ENCODE results near the gene CHID1. TPM values are rescaled to one million over a fixed set of nuclear protein-coding genes. Genes with fewer than 3 reads are reported as not detected.
A peak's percentile ranks its signal among the peaks of the same experiment; 100 is the strongest.

Gene CHID1
- total and polyA plus RNA-seq, 9 of the 15 experiments (the other 6 are each of a cell fraction or from before 2014, with no cell fraction given) = 15.1 to 108 (median 39.8) TPM

DNA sequence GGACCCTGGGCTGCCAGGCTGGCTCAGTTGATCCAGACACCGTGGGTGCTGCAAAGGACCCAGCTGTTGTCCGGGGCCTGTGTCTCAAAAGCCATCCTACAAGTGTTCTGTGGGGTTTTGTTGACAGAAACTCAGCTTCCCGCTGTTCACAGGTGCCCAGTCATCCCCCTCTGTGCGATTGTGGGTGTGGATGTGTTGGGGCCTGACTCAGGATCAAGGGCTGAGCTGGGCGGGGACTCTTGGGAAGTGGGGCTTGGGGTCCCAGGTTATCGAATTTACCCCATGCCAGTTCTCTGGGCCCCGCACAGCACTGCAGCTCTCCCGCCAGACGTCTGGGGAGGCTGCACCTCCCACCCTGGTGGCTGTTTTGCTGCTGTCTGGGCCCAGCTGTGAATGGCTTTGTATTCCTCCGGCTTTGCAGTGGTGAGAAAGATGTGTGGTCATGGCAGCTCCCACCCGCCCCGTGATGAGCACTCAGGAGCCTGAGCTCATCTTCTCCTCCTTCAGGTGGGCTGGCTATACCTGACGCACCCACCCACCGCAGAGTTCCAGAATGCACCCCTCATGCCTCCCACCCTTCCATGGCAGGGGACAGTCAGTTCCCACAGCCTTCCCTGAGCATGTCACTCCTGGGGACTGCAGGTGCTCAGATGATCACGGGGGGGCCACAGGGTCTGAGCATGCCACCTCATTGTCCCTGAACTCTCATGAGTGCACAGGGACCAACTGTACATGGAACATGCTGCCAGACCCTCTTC, 11.5 kb upstream of the CHID1 start (continued):
- TF ChIP-seq CC2D1A (IDR thresholded peaks at IDR 0.05) = no peak
- TF ChIP-seq, protein P1, sequence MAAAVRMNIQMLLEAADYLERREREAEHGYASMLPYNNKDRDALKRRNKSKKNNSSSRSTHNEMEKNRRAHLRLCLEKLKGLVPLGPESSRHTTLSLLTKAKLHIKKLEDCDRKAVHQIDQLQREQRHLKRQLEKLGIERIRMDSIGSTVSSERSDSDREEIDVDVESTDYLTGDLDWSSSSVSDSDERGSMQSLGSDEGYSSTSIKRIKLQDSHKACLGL (CRISPR knock-in tag; IDR thresholded peaks at IDR 0.05; ENCODE audit: borderline replicate concordance, poor library complexity, severe bottlenecking) = no peak
- TF ChIP-seq, protein P2, sequence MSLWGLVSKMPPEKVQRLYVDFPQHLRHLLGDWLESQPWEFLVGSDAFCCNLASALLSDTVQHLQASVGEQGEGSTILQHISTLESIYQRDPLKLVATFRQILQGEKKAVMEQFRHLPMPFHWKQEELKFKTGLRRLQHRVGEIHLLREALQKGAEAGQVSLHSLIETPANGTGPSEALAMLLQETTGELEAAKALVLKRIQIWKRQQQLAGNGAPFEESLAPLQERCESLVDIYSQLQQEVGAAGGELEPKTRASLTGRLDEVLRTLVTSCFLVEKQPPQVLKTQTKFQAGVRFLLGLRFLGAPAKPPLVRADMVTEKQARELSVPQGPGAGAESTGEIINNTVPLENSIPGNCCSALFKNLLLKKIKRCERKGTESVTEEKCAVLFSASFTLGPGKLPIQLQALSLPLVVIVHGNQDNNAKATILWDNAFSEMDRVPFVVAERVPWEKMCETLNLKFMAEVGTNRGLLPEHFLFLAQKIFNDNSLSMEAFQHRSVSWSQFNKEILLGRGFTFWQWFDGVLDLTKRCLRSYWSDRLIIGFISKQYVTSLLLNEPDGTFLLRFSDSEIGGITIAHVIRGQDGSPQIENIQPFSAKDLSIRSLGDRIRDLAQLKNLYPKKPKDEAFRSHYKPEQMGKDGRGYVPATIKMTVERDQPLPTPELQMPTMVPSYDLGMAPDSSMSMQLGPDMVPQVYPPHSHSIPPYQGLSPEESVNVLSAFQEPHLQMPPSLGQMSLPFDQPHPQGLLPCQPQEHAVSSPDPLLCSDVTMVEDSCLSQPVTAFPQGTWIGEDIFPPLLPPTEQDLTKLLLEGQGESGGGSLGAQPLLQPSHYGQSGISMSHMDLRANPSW (CRISPR knock-in tag; IDR thresholded peaks at IDR 0.05) = no peak
- TF ChIP-seq ZNF316 (IDR thresholded peaks at IDR 0.05) = peak; percentile 45
- TF ChIP-seq MECOM (CRISPR knock-in tag; IDR thresholded peaks at IDR 0.05) = no peak
- TF ChIP-seq ZNF668 (CRISPR knock-in tag; IDR thresholded peaks at IDR 0.05) = no peak
- TF ChIP-seq ZNF3 (CRISPR knock-in tag; IDR thresholded peaks at IDR 0.05) = no peak
- no peak for TF ChIP-seq KLF10 (CRISPR knock-in tag; IDR thresholded peaks at IDR 0.05)
- TF ChIP-seq ZFX (CRISPR knock-in tag; IDR thresholded peaks at IDR 0.05) = peak; percentile 23; the same call in 1 of the 2 replicates
- TF ChIP-seq SNIP1 (IDR thresholded peaks at IDR 0.05; ENCODE audit: low read depth) = no peak
- no peak for TF ChIP-seq SIX5 (IDR thresholded peaks at IDR 0.05; ENCODE audit: borderline replicate concordance in 1 of 2, insufficient read depth in 1 of 2, low read depth in 1 of 2, low read length in 2 of 2)
- peak; percentile 63; the same call in 1 of the 2 replicates for TF ChIP-seq NFE2 (IDR thresholded peaks at IDR 0.05; ENCODE audit: low read depth)
- TF ChIP-seq, protein P3, sequence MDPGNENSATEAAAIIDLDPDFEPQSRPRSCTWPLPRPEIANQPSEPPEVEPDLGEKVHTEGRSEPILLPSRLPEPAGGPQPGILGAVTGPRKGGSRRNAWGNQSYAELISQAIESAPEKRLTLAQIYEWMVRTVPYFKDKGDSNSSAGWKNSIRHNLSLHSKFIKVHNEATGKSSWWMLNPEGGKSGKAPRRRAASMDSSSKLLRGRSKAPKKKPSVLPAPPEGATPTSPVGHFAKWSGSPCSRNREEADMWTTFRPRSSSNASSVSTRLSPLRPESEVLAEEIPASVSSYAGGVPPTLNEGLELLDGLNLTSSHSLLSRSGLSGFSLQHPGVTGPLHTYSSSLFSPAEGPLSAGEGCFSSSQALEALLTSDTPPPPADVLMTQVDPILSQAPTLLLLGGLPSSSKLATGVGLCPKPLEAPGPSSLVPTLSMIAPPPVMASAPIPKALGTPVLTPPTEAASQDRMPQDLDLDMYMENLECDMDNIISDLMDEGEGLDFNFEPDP (CRISPR knock-in tag; IDR thresholded peaks at IDR 0.05) = no peak
- TF ChIP-seq, protein P4, sequence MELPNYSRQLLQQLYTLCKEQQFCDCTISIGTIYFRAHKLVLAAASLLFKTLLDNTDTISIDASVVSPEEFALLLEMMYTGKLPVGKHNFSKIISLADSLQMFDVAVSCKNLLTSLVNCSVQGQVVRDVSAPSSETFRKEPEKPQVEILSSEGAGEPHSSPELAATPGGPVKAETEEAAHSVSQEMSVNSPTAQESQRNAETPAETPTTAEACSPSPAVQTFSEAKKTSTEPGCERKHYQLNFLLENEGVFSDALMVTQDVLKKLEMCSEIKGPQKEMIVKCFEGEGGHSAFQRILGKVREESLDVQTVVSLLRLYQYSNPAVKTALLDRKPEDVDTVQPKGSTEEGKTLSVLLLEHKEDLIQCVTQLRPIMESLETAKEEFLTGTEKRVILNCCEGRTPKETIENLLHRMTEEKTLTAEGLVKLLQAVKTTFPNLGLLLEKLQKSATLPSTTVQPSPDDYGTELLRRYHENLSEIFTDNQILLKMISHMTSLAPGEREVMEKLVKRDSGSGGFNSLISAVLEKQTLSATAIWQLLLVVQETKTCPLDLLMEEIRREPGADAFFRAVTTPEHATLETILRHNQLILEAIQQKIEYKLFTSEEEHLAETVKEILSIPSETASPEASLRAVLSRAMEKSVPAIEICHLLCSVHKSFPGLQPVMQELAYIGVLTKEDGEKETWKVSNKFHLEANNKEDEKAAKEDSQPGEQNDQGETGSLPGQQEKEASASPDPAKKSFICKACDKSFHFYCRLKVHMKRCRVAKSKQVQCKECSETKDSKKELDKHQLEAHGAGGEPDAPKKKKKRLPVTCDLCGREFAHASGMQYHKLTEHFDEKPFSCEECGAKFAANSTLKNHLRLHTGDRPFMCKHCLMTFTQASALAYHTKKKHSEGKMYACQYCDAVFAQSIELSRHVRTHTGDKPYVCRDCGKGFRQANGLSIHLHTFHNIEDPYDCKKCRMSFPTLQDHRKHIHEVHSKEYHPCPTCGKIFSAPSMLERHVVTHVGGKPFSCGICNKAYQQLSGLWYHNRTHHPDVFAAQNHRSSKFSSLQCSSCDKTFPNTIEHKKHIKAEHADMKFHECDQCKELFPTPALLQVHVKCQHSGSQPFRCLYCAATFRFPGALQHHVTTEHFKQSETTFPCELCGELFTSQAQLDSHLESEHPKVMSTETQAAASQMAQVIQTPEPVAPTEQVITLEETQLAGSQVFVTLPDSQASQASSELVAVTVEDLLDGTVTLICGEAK (IDR thresholded peaks at IDR 0.05) = no peak
- TF ChIP-seq, protein P4 (CRISPR knock-in tag; IDR thresholded peaks at IDR 0.05) = no peak
